KBM-7 (cell line): ENCODE data around the gene PIWIL1.

ENCODE experiments used
- DNase-seq: peaks from one replicate; pipeline ENCODE4 v3.0.0-alpha.2; 2015
- in situ Hi-C: fragments of 300-500 bp; cut with MboI; formaldehyde crosslinking; loops from 2 replicates; pipeline ENCODE4 v1.14.3; 2020; ENCODE audit warnings: low sequenced_read_pairs, low pct_unique_long_range_greater_than_20kb, mixed read lengths

Gene PIWIL1

DNA sequence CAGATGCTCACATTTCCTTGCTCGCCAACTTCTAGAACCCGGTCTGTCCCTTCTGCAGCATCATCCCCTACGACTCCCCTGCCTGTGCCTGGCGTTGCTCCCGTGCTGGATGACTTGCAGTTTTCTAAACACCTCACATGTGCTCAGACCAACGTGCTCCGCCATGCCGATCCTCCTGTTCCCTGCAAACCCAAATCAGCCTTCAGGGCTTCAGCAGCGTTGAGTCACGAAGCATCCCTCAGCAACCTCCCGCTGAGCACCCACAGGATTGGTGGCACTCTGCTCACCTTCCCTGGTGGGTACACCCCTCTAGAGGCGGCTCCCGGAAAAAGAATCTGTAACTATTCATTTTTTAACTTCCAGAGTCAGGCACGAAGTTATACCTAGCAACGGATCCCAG lies 2.8 kb upstream of the PIWIL1 start:
- DNase-seq: no peak
- in situ Hi-C loops: no loop called here

DNA sequence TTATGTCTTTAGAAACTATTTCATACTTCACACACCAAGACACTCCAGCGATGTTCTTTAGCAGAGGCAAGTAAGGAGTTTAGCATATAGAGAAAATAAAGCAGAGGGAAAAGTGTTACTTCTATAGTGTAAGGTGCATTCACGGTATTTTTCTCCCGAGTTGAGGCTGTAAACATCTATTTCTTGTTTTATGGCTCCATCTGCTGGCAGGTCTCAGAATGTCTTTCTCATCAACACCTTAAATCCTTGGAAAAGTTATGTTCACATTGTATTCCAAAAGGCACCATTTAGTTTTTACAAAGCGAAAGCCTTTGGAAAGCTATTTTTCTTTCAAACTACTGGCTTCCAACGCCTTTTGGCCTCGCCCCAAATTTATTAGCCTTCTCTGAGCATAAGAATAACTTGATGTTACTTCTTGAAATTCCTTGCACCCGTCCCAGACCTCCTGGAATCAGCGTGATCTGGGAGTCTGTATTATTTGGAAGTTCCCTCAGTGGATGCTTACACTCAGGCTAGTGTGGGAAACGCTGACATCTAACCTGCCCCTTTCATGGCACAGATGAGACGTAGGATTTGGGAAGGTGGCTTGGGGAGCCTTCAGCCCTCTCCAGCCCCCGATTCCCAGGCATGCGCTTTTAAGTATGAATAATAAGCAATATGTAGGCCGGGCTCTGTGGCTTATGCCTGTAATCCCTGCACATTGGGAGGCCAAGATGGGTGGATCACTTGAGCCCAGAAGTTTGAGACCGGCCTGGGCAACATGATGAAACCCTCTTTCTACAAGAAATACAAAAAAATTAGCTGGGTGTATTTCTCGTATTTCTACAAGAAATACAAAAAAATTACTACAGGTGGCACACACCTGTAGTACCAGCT lies 1.9 kb upstream of the PIWIL1 start:
- in situ Hi-C loops: no loop called here
- peak; percentile 60 for DNase-seq

DNA sequence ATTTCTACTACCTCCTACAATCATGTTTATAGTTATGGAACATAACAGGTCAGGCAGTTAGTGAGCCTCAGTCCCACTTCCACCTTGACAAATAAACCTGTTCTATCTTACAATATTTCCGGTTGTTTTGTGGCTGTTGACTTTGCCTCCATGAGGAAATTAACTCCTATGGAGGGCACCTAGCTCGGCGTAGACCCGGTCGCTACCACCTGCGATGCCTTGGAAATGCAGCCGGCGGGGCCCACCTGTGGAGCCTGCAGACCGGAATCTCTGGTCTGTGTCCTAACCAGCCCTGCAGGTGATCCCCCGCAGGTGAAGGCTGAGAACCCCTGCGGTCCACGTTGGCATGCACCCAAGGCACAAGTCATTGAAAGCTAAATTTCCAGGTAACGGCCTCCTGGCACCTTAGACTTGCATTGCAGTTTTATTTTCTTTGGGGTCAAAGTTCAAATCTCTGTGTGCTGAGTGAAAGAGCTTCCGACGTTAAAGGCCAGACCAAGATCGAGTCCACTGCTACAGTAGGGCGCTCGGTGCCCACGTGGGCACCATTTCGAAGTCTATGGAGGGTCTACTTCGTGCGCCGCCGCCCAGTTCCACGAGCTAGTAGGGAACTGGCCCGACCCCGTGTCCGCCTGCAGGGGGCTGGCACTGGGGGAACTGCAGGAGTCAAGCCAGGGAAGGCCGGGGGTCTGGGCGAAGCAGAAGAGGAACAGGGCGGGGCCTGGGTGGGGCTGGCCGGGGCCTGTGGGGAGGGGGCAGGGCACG lies 782 bp upstream of the PIWIL1 start:
- in situ Hi-C loops: no loop called here
- no peak for DNase-seq

DNA sequence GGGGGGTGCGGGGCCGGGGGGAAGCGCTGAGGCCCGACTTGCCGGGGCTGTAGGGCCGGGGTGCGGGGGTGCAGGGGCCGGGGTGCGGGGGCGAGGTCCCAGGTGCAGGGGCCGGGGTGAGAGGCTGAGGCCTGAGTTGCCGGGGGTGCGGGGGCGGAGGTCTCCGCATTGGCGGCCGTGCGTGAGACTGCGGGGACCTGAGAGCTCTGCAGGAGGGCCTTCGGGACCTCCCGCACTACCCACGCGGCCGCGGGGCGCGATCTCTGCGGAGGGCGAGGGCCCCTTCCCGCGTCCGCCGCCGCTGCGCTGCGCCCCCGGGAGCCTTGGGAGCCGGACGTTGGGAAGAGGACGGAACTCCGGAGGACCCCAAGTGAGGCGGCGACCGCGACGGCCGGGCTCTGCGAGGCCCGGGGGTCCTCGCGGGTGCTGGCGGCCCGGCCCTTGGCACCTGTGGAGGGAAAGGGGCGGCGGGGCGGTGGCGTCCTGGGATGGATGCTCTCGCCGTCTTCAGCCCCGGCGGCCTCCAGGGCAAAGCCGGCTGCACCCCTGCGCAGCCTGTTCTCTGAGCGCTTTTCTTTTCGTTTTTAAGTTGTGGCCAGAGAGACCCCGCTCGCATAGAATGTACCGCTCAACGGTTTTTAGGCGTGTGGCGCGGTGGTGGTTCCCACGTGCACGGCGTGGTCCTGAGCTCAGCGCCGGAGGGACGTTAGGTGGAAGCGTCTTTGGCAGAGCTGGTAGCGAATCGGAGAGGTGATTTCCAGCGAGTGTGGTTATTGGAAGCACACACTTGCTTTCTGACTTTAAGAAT lies 1.3 kb downstream of the PIWIL1 start:
- in situ Hi-C loops: no loop called here
- no peak for DNase-seq

DNA sequence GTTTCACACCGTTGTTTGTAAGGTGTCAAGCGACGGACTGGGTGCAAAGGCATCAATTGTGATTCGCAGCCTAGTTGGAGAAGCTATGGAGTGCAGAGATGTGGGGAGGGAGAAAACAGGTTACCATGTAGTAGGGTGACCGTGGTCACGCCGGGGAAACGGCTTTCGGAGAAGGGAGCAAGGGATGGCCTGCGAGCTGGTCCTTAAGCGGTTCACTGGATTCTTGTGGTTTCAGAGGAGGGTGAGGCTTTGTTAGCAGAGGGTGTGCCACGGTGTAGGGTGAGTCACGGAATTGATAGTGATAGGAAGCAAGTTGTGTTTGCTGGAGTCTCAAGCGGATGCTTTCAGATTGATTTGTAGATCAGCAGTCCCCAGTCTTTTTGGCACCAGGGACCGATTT lies 2.3 kb downstream of the PIWIL1 start:
- DNase-seq: no peak
- in situ Hi-C loops: no loop called here

DNA sequence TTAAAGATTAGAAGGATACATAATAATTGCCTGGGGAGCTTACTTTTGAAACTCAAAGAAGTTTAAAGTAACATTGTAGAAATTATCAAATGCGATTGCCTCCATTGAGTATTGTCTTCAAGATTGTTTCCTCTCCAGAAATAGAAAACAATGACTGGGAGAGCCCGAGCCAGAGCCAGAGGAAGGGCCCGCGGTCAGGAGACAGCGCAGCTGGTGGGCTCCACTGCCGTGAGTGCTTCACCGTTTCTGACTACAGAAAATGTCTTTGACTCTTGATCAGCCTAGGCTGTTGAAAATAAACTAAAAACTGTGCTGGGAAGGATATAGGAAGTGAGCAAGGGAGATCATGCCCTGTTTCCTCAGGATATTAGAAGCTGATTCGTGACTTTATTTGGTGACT lies 4.8 kb downstream of the PIWIL1 start:
- DNase-seq: no peak
- in situ Hi-C loops: no loop called here

DNA sequence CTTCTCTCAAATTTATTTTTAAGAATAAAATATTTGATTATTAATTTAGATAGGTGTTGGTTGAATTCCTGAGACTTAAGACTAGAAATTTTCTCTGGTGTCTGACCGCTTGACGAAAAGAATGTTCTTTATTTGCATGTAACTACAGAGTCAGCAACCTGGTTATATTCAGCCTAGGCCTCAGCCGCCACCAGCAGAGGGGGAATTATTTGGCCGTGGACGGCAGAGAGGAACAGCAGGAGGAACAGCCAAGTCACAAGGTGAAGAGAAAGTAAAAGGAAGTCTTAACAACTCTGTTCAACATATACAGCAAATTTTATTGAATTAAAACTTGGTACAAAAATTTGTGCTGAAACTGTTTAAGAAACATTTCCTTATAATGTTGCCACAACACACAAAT lies 5.2 kb downstream of the PIWIL1 start:
- in situ Hi-C loops: no loop called here
- DNase-seq: no peak

DNA sequence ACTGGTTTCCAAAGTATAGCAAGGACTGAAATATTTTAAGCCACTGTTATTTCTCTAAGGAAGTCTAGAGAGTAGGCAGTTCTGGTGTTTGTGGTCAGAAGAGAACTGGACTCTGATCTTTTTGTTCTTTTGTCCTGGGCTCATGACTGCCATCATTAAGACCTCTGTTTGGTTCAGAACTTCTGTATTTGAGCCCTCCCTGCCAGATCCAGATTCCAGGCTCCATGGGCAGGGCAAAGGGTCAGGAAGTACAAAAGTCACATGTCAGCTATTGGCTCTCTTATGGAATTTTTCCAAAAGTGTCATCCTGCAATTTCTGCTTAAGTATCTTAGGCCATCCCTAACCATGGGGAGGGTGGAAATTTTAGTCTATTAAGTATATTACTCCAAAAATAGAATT lies 6.8 kb downstream of the PIWIL1 start:
- DNase-seq: no peak
- in situ Hi-C loops: no loop called here

DNA sequence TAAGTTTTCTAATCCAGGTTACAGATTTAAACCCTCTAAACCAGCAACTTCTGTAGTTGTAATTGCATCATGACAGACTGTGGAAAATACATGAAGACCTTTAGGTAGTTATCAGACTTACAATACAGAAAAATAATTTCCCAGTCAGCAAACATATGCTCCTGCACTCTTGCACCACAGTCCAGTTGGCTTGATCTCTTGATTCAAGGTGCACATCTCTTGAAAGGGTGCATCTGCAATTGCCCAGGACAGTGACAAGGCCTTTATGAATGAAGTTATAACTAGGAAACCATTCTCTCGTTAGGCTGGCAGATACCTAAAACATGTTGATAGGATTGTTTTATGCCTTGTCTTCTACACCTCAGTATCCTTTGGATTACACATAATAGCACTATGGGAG lies 7.6 kb downstream of the PIWIL1 start:
- DNase-seq: no peak
- in situ Hi-C loops: no loop called here

DNA sequence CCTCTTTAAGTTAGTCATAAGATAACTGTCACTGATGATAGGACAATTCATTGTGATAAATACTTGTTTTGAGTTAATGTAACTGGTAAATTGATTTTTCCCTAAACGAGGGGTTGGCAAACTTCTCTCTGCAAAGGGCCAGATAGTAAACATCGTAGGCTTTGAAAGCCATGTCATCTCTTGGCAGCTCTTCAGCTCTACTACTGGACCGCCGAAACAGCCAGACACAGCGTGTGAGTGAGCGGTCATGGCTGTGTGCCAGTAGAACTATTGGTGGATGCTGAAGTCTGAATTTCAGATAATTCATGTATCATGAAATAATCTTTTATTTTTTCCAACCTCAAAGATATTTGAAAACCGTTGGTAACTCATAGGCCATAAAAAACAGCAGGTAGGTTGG lies 9.9 kb downstream of the PIWIL1 start:
- in situ Hi-C loops: no loop called here
- DNase-seq: no peak

DNA sequence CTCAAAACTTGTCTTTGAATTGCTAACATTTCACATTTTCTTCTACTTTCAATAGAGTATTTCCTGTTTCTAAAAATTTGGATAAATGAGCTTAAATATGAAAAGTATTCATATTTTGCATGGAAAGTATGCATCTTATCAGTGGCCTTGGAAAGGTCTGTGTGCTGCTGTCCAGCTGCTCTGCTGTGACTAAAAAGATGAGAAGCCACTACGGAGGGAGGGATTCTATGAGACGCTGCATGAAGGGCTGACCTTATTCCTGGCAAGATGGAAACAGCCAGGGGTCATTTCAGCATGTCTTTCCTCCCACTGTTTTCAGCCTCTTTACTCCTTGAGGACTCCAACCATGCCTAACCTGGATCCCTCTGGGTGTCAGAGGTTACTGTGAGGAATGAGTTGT lies 13.0 kb downstream of the PIWIL1 start:
- no peak for DNase-seq
- in situ Hi-C loops: no loop called here

DNA sequence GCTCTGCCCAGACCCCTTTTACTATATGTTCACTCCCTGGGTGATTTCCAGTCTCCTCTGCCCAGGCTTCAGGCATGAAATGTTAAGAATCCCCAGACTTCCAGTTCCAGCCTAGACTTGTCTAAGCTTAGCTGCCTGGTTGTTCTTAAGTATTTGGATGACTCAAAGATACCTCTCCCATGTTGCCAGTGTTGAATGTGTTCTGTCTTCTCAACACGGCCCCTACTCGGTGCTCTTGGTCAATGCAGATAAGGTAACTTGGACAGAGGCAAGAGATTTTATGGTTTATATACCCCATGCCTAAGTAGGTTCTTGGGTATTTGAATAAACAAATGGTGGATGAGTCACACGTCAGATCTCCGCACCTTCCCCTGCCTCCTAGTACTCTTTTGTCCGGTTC lies 13.6 kb downstream of the PIWIL1 start:
- in situ Hi-C loops: no loop called here
- DNase-seq: no peak

DNA sequence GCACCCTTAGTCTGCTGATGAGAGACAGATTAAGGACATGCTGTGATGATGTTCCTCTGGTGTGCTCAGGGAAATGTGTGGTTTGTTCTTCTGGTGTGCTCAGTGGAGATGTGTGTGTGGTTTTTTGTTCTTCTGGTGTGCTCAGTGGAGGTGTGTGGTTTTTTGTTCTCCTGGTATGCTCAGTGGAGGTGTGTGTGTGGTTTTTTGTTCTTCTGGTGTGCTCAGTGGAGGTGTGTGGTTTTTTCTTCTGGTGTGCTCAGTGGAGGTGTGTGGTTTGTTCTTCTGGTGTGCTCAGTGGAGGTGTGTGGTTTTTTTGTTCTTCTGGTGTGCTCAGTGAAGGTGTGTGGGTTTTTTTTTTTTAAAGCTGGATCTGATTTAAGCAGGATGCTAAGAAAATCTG lies 15.4 kb downstream of the PIWIL1 start:
- DNase-seq: no peak
- in situ Hi-C loops: no loop called here

DNA sequence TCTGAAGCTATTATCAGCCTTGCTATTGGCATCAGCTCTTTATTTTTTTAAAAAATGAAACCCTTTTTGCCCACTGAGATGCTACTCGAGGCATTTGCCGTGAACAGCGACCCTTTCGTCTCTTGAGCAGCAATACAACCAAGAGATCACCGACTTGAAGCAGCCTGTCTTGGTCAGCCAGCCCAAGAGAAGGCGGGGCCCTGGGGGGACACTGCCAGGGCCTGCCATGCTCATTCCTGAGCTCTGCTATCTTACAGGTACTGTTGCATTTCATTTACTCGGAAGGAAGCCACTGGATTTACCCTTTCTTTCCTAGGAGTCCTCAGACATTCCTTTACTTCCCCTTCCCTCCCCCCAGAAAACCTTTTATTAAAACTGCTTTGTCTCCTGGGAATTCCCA lies 16.7 kb downstream of the PIWIL1 start:
- no peak for DNase-seq
- in situ Hi-C loops: no loop called here

DNA sequence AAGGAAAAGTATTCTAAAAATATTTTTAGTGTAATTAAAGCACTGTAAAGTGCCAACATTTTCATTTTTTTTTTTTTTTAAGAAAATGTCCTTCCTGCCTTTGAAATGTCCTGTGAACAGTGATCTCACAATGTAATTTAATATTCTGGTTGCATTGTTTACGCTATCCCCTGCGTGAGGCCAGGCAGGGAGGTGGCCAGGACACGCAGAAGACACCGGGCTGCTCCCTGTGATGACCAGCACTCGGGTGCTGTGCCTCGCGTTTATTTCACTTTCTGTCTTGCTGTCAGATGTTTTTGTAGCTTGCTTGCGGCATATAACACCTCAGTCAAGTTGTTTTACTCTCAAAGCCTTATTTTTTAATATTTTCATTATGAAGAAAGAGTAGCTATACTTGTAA lies 18.5 kb downstream of the PIWIL1 start:
- no peak for DNase-seq

DNA sequence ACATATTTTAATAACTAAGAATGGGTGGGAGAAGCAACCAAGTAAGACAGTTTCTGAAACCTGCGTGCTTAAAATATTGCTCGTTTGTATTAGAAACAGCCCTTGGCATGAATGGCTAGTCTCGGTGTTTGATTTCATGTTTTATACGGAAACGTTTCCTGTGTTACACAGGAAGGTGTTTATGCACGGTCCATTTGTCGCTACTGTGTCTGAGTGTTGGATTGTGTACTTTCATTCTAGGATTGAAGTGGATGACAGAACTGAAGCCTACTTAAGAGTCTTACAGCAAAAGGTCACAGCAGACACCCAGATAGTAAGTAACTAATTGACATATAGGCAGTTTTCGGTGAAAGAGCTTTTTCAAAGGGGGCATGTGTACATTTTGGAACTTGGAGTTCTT lies 19.6 kb downstream of the PIWIL1 start:
- in situ Hi-C loops: no loop called here
- no peak for DNase-seq

More for the DNA sequence above, 18.5 kb downstream of the PIWIL1 start:
- in situ Hi-C loops: no loop called here

DNA sequence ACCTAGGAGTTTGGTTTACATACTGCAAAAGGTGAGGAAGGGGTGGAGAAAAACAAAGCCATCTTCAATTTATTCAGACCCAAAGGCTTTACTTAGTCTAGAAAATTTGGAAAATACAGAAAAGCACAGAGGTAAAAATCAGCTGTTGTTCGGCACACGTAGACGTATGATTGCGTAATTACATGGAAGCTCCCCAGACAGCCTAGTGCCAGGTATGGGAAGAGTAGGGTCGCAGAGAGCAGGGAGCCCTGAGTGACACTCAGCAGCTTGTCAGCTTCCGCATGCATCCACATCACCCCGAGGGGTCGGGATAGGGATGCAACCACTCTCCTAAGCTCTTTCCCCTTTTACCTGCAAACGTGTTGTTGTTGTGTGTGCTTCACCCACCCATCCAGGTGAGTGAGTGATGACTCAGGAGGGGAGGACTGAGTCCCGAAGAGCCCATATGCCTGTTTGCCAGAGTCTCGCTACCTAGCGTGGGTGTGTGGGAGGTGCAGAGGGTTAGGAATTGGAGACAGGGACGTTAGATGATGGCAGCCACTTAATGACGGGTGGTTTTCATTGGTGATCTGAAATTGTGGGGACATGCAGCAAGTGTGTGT lies 20.1 kb downstream of the PIWIL1 start:
- in situ Hi-C loops: no loop called here

DNA sequence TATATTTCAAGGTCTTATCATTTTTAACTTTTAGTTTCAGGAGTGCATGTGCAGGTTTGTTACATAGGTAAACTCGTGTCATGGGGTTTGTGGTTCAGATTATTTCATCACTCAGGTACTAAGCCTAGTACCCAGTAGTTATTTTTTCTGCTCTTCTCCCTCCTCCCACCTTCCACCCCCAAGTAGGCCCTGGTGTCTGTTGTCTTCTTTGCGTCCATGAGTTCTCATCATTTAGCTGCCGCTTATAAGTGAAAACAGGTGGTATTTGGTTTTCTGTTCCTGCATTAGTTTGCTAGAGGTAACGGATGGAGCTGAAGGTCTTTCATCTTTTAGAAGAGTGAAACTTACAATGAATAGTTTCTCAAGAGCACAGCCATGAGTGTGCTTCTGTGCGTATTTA lies 24.4 kb downstream of the PIWIL1 start:
- no peak for DNase-seq
- in situ Hi-C loops: no loop called here

More for the DNA sequence above, 20.1 kb downstream of the PIWIL1 start:
- DNase-seq: no peak

DNA sequence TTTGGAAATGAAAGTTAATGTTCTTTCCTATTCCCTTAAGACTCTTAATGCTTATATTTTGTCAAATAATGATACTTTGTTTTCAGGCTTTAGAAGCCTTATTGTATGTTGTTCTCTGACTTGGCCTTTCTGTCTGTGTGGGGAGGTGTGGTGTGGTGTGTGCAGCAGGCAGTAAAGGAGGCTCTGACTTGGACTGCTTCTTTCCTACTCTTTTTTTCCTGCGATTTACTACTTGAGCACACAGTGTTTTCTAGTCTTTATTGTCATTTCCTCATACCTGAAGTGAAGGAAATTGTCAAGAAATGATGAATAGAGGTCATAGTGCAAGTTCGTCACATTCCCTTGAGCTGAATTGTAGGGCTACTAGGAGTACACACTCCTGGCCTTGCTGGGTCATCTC lies 26.9 kb downstream of the PIWIL1 start:
- in situ Hi-C loops: no loop called here
- DNase-seq: no peak
